GM18873 (cell line): Measurements from ENCODE around the gene ADCY1.
"Not testable (repeated sequence)": the region's sequence is repeated elsewhere in the genome, so short reads cannot be mapped to it uniquely, and the experiment has no call there.

Source experiments
- ATAC-seq: cut with Tn5 transposase; IDR thresholded peaks from one replicate; pipeline ENCODE4 v1.9.1; 2021; ENCODE audit warnings: mild to moderate bottlenecking, moderate library complexity, moderate number of reproducible peaks; ENCODE audit not compliant: unreplicated experiment, low FRiP score

The ADCY1 gene

DNA sequence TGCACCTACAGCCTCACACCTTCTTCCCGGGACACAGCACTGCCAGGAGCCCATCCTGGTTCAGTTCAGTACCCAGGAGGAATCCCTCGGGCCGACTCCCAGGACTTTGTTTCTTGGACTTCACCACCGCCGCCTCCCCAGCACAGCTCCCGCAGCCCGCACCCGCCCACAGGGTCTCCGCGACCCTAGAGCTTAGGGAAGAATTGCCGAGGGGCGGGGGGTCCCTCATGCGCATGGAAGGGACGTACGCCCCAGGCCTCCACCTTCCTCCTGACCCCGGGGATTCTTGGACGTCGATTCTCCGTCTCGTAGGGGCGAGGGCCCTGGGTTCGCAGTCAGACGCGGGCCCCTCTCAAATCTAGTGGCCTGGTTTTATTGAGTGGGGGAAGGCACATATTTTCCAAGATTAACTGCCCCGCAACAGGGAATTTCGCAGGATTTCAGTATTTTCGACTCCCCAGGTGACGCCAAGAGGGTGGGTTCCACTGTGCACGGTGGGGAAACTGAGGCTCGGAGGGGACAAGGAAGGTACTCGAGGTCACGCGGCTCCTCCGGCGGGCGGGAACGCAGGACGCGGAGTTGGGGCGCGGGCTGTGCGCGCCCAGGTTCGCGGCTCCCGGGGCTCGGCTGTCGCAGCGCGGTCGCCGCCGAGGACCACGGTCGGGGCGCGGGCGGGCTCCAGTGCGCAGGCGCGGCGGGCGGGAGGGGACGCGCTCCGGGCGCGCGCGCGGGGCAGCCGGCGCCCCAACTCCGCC, at the start of gene ADCY1:
ADCY1 (plus strand) TSS at position 708 of the 755 bp plus-strand sequence. CDS start 176 bp downstream, outside the sequence.
- ATAC-seq, result no peak

DNA sequence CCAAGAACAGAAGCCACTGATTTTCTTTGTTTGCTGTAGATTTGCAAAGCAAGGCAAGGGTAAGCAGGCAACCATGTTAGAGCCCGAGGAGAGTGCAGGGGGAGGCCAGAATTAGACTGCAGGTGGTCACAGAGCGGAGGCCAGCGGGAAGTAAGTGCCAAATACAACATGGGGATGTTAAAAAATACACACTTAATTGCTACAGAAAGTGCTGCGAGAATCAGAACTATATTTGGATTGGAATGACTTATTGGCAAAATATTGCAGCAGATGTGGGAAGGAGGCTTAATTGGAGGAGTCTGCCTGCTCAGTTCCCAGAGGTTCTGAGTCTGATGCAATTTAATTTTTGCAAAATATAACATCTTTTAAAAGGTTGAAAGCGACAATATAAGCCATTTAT, 49.7 kb upstream of the ADCY1 start:
- ATAC-seq, result no peak

DNA sequence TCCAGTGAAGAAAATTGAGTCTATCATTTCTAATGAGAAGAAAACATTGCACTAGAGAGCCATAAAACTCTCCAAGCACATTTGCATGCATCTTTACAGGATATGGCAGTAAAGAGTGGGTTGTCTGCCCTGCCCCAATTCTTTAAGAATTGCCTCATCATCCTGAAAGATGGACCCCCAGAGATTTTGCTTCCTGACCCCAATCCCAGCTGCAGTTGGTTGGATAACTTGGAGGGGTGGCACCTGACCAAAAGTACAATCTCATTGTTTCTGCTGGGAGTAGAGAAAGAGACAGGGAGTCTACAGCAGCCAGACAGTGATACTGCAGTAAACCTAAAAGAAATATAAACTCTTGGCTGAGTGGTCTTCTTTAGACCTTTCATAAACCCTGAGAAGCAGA, 49.1 kb upstream of the ADCY1 start:
- no peak for ATAC-seq

DNA sequence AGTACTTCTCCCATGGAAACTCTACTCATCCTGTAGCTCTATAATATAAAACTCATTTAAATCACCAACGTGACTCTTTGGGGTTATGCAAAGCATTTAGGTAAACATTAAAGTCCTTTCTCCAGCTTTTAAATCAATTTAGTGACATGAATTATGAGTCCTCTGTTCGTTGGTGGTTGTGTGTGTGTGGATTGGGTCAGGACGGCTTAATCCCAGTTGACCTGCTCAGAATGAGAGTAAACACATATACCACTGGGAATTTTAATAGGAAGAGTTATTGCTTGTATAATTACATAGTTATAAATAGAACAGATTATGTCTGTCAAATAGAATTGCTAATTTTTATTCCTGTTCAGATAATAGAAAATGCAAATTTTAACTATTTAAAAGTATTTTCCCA, 30.7 kb upstream of the ADCY1 start:
- ATAC-seq, result no peak

- not testable (repeated sequence) for ATAC-seq
These were observed 29.0 kb upstream of the ADCY1 start for GRCh38 chr7:45545105-45545710.

- ATAC-seq, result not testable (repeated sequence)
These were observed 25.3 kb upstream of the ADCY1 start for GRCh38 chr7:45548917-45549316.

DNA sequence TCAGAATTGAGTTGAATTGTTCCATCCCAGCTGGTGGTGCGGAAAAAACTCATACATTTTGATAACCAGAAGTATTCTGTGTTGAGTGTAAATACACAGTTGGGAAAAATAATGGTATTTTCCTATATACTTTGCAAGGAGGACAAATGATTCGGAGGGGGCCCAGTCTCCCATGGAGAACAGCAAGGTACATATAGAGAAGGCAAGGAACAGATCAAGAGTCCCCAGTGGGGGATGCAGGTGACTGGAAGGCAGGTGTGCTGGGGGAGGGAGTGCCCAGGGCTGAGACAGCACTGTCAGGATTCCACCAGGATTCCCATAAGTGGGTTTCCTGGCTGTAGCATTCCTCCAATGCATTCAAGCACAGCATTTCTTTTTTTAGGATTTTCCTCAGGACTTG, 10.8 kb upstream of the ADCY1 start:
- no peak for ATAC-seq

DNA sequence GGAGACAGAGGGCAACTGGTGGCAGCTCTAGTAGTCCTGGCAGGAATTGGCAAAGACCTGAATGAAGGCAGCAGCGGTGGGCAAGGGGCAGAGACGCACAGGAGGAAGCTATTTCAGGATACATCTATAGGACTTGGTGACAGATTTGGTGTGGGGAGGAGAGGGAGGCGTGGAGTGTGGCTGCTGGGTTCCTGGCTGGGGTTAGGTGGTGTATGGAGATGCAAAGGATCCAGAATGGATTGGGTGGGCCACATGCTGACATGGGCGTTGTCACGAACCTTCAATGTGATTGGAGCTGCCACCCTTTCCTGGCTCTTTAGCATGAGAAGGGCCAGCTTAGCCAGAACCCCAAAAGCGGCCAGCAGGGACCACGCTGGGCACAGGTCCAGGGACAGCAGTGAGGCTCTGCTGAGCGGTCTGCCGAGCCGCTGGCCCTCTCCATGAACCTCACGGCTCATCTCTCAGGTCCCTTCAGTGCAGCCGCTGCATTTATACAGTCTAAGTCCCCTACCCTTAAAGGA, 10.2 kb upstream of the ADCY1 start:
- ATAC-seq, result no peak

DNA sequence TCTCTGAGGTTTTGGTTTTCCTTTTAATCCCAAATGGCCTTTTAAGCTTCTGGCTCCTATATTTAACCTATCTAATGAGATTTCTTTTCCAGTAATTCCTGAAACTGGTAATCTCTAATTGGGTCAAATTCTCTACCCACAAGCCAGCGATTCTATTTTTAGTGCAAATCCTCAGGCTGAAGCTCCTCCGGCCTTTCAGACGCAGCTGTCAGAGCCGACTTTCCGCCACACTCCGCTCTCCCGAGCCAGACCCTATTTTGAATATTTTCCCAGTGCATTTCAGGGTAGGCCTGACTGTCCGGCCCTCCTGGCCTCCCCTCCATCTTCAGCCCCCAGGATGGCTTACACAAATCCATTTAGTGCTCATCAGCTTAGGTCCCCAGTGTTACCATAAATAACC, 9.7 kb upstream of the ADCY1 start:
- no peak for ATAC-seq

DNA sequence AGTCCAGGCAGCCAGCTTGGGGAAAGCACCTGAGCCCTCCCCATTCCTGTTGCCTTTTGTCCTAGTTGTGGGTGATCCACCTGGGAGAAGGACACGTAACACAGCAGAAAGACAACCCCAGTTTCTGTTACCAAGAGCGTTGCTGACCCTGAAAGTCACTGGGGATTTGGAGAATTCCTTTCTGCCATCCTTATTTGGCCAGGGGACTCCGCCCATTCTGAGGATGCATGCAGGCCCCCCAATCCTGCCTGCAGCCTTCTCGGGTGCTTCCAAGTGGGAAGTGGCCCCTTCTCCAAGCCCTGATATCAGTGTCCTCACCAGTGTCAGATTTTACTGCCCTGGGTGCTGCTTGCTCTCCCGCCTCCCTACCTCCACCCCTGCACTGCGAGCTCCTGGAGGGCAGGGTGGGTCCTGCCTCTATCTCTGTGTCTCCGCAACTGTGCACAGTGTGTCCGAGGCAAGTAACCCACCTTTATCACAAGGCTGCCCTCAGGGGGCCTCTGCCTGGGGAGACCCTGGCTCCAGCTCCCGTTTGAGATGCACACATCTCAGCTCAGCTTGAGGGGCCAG, 9.2 kb upstream of the ADCY1 start:
- no peak for ATAC-seq

GRCh38 chr7:45566386-45566785, 7.8 kb upstream of the ADCY1 start:
- no peak for ATAC-seq

DNA sequence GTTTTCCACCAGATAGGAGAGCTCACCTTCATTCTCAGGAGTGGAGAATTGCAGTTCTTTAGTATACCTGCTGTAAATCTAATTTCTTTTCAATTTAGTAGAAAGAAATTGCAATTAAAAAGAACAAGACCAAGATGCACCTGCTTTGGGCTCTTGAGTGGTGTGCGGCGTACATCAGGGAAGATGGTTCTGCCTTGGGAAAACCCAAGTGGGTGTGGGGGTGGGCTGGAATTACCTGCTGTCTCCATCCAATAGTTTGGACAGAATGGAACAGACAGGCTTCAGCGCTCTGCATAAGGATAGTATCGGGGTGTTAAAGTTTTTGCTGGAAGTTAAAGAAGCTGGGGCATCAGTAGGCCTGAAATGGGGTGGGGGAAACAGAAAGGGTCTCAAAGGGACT, 7.2 kb upstream of the ADCY1 start:
- ATAC-seq, result no peak

DNA sequence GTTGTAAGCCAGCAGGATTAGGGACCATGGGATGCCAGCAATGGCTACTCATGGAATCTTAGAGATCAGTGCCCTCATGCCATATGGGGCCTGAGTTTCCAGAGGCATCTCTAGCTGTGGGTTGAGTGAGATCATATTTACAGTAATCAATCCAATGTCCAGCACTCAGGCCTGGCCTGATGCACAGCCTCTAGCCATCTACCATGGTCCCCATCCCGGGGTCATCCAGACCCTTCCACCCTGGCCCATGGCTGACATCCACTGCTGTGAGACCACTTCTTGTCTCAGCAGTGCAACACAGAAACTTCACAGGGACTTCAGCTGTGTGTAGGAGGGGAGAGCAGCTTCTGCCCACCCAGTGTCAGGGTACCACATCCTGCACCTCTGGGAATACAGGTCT, 6.5 kb upstream of the ADCY1 start:
- no peak for ATAC-seq

GRCh38 chr7:45568536-45569289, 5.5 kb upstream of the ADCY1 start:
- no peak for ATAC-seq

GRCh38 chr7:45569290-45569685, 4.9 kb upstream of the ADCY1 start:
- no peak for ATAC-seq

GRCh38 chr7:45570797-45571196, 3.4 kb upstream of the ADCY1 start:
- ATAC-seq, result no peak

DNA sequence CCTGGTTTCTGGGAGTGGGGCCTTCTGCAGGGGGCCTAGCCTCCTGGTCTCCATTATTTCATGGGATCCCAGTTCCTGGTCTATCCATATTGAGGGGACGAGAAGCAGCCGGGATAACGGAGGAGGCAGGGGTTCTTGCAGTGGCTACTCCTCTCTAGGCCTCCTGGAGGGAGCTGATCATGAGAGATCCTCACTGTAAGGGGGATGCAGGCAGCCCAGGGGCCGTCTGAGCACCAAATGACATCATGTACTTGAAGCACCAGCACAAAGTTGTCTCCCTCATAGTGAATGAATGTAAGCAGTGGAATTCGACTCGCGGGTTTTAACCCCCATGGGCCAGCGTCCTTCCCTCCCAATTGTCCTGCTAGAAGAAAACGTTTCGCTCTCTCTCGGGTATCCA, 964 bp upstream of the ADCY1 start:
- no peak for ATAC-seq

GRCh38 chr7:45574416-45574668, 174 bp downstream of the ADCY1 start:
- ATAC-seq, result no peak

GRCh38 chr7:45574669-45575500, 717 bp downstream of the ADCY1 start:
- ATAC-seq, result no peak

GRCh38 chr7:45575501-45576248, 1.5 kb downstream of the ADCY1 start:
- ATAC-seq, result no peak
